HEK293 (cell line): ENCODE data around the gene SLC26A4.
A peak's percentile ranks its signal among the peaks of the same experiment; 100 is the strongest.

Source experiments
- CTCF ChIA-PET: fragments of 350-600 bp; formaldehyde crosslinking; extraction: SDS; loops from one replicate; lab custom pipeline; 2021; ENCODE audit warnings: antibody characterized with exemption; lab: Yijun Ruan, JAX
- POLR2A ChIA-PET: fragments of 300-600 bp; formaldehyde crosslinking; extraction: SDS; loops from one replicate; lab custom pipeline; 2020; ENCODE audit warnings: antibody characterized with exemption, inconsistent platforms; lab: Yijun Ruan, JAX
- H3K27ac ChIP-seq: fragments of 200-500 bp; sonication (Bioruptor generic); 2 replicates; pipeline ENCODE4 v1.5.1; 2014; ENCODE audit warnings: low read depth, low read length, control low read depth, inconsistent platforms; ENCODE audit errors: extremely low read depth
- H3K36me3 ChIP-seq, 2 experiments: fragments of 200-500 bp in 1 of 2; sonication (Bioruptor generic) in 1 of 2; 1 replicate in 1 of 2; 2 replicates in 1 of 2; pipeline ENCODE4 v1.5.1; 2014 to 2017; ENCODE audit warnings: inconsistent platforms in 2 of 2, low read length in 2 of 2; ENCODE audit not compliant: control insufficient read depth in 2 of 2, insufficient read depth in 1 of 2
- H3K4me1 ChIP-seq: fragments of 200-500 bp; sonication (Bioruptor generic); 2 replicates; pipeline ENCODE4 v1.5.1; 2014; ENCODE audit warnings: mild to moderate bottlenecking, low read length, inconsistent platforms; ENCODE audit not compliant: control insufficient read depth, insufficient read depth
- H3K4me3 ChIP-seq: 2 replicates; pipeline ENCODE4 v1.5.1; 2011; ENCODE audit warnings: low read depth, mild to moderate bottlenecking, control low read depth, low read length, moderate library complexity
- H3K9me3 ChIP-seq: fragments of 200-500 bp; sonication (Bioruptor generic); 2 replicates; pipeline ENCODE4 v1.5.1; 2014; ENCODE audit warnings: low read depth, low read length, inconsistent platforms; ENCODE audit not compliant: control insufficient read depth, insufficient read depth
- PRDM4 ChIP-seq: fragments of 450-650 bp; formaldehyde crosslinking; IDR thresholded peaks from 2 replicates; pipeline ENCODE4 v1.5.1; 2017; ENCODE audit warnings: missing biosample characterization, missing genetic modification characterization
- REST ChIP-seq: fragments of 450-650 bp; formaldehyde crosslinking; IDR thresholded peaks from 2 replicates; pipeline ENCODE4 v1.5.1; 2016; ENCODE audit warnings: missing biosample characterization, missing genetic modification characterization
- SCRT2 ChIP-seq: fragments of 450-650 bp; formaldehyde crosslinking; IDR thresholded peaks from 2 replicates; pipeline ENCODE4 v1.5.1; 2016; ENCODE audit warnings: missing biosample characterization, missing genetic modification characterization
- ZBTB20 ChIP-seq: fragments of 450-650 bp; formaldehyde crosslinking; IDR thresholded peaks from 2 replicates; pipeline ENCODE4 v1.5.1; 2016; ENCODE audit warnings: missing biosample characterization, missing genetic modification characterization
- ZNF146 ChIP-seq: fragments of 450-650 bp; formaldehyde crosslinking; IDR thresholded peaks from 2 replicates; pipeline ENCODE4 v1.5.1; 2016; ENCODE audit warnings: missing biosample characterization, missing genetic modification characterization
- ZNF266 ChIP-seq: fragments of 450-650 bp; formaldehyde crosslinking; IDR thresholded peaks from 2 replicates; pipeline ENCODE4 v1.5.1; 2016; ENCODE audit warnings: missing biosample characterization, missing genetic modification characterization, low read depth
- ZNF341 ChIP-seq: fragments of 450-650 bp; formaldehyde crosslinking; IDR thresholded peaks from 2 replicates; pipeline ENCODE4; 2016; ENCODE audit warnings: low read depth, missing biosample characterization, missing genetic modification characterization
- ZNF394 ChIP-seq: fragments of 450-650 bp; formaldehyde crosslinking; IDR thresholded peaks from 2 replicates; pipeline ENCODE4 v1.5.1; 2016; ENCODE audit warnings: missing biosample characterization, missing genetic modification characterization, mild to moderate bottlenecking, moderate library complexity, borderline replicate concordance
- ZNF529 ChIP-seq: fragments of 450-650 bp; formaldehyde crosslinking; IDR thresholded peaks from 2 replicates; pipeline ENCODE4 v1.5.1; 2017; ENCODE audit warnings: missing genetic modification characterization, missing biosample characterization; ENCODE audit not compliant: insufficient replicate concordance
- ZNF626 ChIP-seq: fragments of 450-650 bp; sonication (Bioruptor Pico); formaldehyde crosslinking; IDR thresholded peaks from 2 replicates; pipeline ENCODE4 v1.5.1; 2018; ENCODE audit warnings: missing biosample characterization, missing genetic modification characterization, inconsistent platforms
- ZNF785 ChIP-seq: fragments of 450-650 bp; formaldehyde crosslinking; IDR thresholded peaks from 2 replicates; pipeline ENCODE4 v1.5.1; 2016; ENCODE audit warnings: missing biosample characterization, missing genetic modification characterization
- ZNF837 ChIP-seq: fragments of 450-650 bp; formaldehyde crosslinking; IDR thresholded peaks from 2 replicates; pipeline ENCODE4 v1.5.1; 2016; ENCODE audit warnings: missing biosample characterization, missing genetic modification characterization
- TF ChIP-seq, protein P1 (sequence below): fragments of 450-650 bp; formaldehyde crosslinking; IDR thresholded peaks from 2 replicates; pipeline ENCODE4 v1.5.1; 2016; ENCODE audit warnings: missing biosample characterization, missing genetic modification characterization
- TF ChIP-seq, protein P2 (sequence below): fragments of 450-650 bp; formaldehyde crosslinking; IDR thresholded peaks from 2 replicates; pipeline ENCODE4 v1.5.1; 2016; ENCODE audit warnings: missing biosample characterization, missing genetic modification characterization

The SLC26A4 gene

DNA sequence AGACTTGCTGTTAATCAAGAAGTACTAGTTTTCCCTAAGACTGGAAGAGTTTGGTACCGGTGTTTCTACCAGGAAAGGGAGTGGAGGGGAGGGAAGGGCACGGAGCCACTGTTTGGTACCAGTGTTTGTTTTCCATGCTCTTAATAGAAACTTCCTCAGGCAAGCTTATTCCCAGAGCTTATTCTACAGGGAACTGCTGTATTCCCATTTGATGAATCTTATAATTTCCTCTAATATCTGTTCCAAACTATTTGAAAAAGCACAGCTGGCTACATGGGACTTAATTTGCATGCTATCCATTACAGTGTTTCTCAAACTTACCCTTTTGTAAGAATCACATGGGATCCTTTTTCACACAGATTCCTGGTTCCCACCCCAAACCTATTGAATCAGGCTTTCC is 23.7 kb downstream of the SLC26A4 start:
- Histone ChIP-seq H3K9me3 (no peaks in the 10 kb centered on the region), H3K4me1 (no peaks in the 10 kb centered on the region), H3K36me3 (no peaks in the 10 kb centered on the region), H3K4me3 (no peak overlapping the region), H3K27ac (no peak overlapping the region)
- TF ChIP-seq, protein P1, sequence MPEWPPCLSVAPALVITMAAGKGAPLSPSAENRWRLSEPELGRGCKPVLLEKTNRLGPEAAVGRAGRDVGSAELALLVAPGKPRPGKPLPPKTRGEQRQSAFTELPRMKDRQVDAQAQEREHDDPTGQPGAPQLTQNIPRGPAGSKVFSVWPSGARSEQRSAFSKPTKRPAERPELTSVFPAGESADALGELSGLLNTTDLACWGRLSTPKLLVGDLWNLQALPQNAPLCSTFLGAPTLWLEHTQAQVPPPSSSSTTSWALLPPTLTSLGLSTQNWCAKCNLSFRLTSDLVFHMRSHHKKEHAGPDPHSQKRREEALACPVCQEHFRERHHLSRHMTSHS (tag by site-specific recombination) = no peak
- peak; percentile 39; the same call in 1 of the 2 replicates for TF ChIP-seq ZBTB20 (tag by site-specific recombination)
- ChIA-PET POLR2A (no interaction called here), CTCF (no interaction called here)

DNA sequence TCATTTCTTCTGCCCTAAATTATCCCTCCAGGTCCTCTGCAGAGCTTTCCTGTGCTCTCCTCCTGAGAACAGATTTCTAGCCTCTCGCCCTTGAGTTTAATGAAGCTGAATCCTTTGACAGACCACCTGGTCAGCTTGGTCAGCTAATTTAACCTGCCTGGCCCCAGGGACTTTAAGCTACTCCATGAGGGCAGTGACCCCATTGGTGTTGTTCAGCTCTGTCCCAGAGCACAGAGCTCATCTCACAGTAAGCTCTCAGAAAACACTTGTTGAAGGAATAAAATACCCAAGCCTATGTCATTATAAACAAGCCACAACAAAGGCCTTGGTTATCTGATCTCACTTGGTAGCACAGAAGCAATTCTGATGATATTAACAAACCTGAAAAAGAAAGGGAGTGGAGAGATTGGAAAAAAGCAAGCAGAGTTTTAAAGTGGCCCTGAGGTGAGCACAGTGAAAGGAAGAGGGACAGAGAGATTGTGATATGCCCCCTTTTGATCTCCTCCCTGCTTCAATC is 24.4 kb downstream of the SLC26A4 start:
- Histone ChIP-seq H3K9me3 (no peaks in the 10 kb centered on the region), H3K36me3 (no peaks in the 10 kb centered on the region), H3K4me3 (no peak overlapping the region), H3K27ac (no peak overlapping the region), H3K4me1 (no peaks in the 10 kb centered on the region)
- TF ChIP-seq ZNF146 (tag by site-specific recombination) (no peak), SCRT2 (tag by site-specific recombination) (peak; percentile 85)
- POLR2A ChIA-PET = no interaction called here
- CTCF ChIA-PET = interaction anchor here (0.6 kb wide), 1 partner anchor 1022 kb away, joined by 3 read pairs; no protein-coding TSS in a partner anchor

DNA sequence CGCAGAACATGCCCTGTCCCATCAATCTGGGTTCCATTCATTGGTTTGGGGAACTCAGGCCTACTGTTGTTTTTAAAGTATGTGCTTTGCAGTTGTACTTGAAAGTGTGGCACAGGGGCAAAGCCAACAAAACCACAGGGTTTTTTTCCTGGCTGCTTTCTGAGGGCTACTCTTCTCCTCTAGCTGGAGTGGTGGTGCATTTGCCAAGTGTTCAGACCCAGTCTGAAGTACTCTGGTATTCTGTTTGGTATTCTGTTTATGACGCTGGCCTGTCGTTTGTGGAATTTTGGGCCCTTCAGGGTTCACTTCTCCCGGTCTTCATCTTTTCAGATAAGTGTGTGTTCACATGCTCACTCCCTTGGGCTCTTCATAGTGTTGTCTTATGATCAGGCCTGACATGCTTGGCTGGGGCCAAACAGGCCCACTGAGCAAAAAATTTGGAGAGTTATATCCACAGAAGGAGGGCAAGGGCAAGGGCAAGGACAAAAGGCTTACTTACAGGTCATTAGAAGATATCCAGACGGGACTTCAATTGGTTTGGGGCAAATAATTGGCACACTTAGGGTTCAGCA is 26.3 kb downstream of the SLC26A4 start:
- ChIA-PET POLR2A (no interaction called here), CTCF (no interaction called here)
- Histone ChIP-seq H3K4me1 (no peaks in the 10 kb centered on the region), H3K27ac (no peak overlapping the region), H3K36me3 (no peaks in the 10 kb centered on the region), H3K4me3 (no peak overlapping the region), H3K9me3 (no peaks in the 10 kb centered on the region)
- TF ChIP-seq ZNF529 (tag by site-specific recombination) (no peak), REST (tag by site-specific recombination) (no peak), ZNF626 (tag by site-specific recombination) (no peak), ZNF785 (tag by site-specific recombination) (no peak), PRDM4 (tag by site-specific recombination) (no peak), ZNF837 (no peak), ZNF394 (tag by site-specific recombination) (no peak), ZNF266 (no peak), ZNF146 (tag by site-specific recombination) (no peak), ZNF341 (tag by site-specific recombination) (no peak)
- TF ChIP-seq, protein P2, sequence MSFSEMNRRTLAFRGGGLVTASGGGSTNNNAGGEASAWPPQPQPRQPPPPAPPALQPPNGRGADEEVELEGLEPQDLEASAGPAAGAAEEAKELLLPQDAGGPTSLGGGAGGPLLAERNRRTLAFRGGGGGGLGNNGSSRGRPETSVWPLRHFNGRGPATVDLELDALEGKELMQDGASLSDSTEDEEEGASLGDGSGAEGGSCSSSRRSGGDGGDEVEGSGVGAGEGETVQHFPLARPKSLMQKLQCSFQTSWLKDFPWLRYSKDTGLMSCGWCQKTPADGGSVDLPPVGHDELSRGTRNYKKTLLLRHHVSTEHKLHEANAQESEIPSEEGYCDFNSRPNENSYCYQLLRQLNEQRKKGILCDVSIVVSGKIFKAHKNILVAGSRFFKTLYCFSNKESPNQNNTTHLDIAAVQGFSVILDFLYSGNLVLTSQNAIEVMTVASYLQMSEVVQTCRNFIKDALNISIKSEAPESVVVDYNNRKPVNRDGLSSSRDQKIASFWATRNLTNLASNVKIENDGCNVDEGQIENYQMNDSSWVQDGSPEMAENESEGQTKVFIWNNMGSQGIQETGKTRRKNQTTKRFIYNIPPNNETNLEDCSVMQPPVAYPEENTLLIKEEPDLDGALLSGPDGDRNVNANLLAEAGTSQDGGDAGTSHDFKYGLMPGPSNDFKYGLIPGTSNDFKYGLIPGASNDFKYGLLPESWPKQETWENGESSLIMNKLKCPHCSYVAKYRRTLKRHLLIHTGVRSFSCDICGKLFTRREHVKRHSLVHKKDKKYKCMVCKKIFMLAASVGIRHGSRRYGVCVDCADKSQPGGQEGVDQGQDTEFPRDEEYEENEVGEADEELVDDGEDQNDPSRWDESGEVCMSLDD (tag by site-specific recombination) = no peak
- TF ChIP-seq, all 188 proteins: peak for 0
